GM21381 (cell line): Measurements from ENCODE around the gene SIRPG.
"Not testable (repeated sequence)": the region's sequence is repeated elsewhere in the genome, so short reads cannot be mapped to it uniquely, and the experiment has no call there.

Experiments
- ATAC-seq: cut with Tn5 transposase; IDR thresholded peaks from one replicate; pipeline ENCODE4 v1.9.1; 2021; ENCODE audit warnings: mild to moderate bottlenecking, moderate library complexity; ENCODE audit not compliant: unreplicated experiment

Gene SIRPG

DNA sequence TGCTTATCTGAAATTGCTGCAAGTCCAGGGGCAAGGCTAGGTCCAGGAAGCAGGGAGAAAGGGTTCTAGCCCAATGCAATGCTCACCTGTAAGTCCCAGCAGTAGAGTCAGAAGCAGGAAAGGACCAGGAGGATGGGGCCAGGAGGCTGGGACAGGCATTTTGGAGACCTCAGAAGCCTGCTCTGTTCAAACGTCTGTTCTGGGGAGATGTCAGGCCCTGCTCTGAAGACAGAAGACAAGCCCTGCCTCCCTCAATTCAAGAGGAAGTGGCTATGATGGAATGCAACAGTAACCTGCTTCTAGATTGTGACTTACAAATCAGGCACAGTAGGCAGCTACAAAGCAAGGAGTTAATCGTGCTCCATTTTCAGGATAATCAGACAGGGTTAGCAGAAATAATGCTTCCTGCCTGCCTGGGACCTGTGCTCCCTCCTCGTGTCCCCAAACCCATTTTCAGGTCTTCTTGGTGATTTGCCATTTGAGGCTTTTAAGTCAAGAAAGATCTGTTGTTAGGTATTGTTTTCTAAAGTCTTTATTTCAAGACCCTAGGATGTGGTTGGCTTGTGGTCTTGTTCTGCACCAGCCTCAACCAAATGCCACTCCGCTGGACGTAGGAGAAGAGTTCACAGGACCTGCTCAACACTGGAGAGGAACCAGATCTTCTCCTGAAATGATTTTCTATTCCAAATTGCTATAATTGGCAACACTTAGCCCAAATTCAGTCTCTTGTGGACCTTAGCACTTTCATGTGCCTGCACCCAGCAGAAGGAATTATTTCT lies at the start of gene SIRPG:
TSS of gene SIRPG (minus strand) at position 224 of the 779 bp plus-strand sequence. CDS start at position 159, 65 bp downstream.
- ATAC-seq = no peak

- ATAC-seq = not testable (repeated sequence)
Observed at GRCh38 chr20:1706887-1707286, 49.3 kb upstream of the SIRPG start.

DNA sequence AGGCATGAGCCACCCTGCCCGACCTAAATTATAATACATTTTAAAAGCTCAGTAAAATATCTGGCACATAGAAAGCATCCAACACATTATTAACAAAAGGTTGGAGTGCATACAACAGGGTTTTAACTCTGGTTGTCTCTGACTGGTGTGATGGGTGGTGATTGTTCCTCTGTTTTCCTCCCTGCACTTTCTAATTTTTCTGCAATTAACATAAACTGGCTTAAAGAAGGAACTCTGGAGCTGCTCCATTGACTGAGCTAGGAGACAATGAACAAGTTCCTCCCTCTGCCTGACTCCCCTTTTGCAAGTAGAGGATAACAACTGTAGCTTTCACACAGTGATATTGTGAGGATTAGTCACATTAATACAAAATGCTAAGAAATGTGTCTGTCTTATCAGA lies 48.5 kb upstream of the SIRPG start:
- no peak for ATAC-seq

- ATAC-seq = no peak
Observed at GRCh38 chr20:1702855-1703254, 45.3 kb upstream of the SIRPG start.

DNA sequence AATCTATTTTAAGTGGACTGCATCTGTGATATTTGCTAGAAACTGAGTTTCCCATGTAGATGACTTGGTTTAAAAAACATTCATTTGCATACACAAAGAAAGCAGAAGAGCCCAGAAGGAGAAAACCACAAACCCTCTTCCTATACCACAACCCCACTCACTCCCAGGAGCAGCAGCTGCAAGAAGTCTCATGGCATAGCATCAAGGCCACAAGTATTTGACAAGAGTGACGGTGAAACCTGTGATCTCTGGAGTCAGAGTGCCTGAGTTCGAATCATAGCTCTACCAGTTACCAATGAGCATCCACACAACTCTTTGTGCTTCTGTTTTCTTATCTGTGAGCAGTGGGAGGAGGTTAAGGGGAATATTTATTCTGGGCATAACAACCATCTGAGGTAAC lies 44.7 kb upstream of the SIRPG start:
- ATAC-seq = no peak

DNA sequence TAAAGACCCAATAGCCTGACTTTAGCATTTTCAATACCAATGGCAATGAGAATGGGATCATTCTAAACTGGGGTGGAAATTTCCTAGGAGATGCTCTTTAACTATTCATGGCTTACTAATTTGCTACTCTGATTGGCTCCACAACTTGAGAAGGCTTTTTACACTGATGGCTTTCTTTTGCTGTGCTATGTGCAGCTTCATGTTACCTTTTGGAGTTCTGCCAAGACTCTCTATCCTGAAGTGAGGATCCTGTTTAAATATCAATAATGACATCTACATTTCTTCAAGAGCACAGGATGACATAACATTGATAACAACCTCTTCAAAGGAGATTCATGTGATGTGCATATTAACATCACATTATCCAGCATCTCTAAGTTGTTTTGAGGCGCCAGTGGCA lies 43.4 kb upstream of the SIRPG start:
- ATAC-seq = no peak

DNA sequence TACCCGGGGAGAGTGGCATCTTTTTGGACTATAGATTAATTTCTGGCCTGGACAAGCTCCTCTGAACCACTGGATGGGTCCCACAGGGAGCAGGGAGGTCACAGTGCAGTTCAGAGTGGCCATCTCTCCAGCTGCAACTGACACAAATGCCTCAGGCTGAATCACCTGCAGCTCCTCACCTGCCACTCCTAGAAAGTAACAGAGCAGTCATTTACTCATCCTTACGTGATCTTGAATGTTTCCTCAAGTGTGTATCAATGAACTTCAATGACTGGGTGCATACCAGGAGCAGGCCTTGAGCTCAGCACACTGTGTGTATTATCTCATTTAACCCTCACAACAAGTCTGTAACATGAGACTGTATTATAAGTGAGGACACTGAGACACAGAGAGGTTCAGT lies 40.0 kb upstream of the SIRPG start:
- no peak for ATAC-seq

DNA sequence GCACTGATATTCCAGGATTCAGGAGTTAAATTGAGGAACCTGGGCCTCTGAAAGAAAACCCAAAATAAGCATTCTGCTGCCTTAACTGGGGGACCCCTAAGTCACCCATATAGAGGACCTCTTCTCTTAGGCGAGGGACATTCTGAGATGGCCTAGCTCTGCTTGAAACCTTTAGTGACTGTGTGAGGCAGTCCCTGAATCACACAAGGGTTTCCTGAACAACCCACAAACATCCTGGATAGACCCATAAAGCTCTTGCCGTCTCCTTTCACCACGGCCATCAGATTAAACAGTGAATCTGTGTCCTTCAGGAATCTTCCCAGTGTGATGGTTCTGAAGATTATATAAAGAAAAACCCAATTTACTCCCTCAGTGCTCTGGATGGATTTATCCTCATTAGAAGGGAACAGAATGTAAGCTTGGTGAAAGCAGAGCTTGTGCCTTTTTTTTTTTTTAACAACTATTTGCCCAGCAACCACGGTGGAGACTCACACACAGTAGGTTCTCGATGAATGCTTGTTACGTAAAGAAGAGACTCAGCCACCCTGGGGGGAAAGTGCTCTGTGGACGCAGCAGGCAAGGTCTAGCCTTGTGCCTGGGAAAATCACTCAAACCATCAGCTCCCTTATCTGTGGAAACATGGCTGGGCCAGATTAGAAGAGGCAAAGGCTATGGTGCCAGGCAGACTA lies 39.1 kb upstream of the SIRPG start:
- no peak for ATAC-seq

- ATAC-seq = no peak
Observed at GRCh38 chr20:1694672-1695071, 37.1 kb upstream of the SIRPG start.

- ATAC-seq = no peak
Observed at GRCh38 chr20:1693427-1693826, 35.8 kb upstream of the SIRPG start.

GRCh38 chr20:1689721-1690120 lies 32.1 kb upstream of the SIRPG start:
- no peak for ATAC-seq

DNA sequence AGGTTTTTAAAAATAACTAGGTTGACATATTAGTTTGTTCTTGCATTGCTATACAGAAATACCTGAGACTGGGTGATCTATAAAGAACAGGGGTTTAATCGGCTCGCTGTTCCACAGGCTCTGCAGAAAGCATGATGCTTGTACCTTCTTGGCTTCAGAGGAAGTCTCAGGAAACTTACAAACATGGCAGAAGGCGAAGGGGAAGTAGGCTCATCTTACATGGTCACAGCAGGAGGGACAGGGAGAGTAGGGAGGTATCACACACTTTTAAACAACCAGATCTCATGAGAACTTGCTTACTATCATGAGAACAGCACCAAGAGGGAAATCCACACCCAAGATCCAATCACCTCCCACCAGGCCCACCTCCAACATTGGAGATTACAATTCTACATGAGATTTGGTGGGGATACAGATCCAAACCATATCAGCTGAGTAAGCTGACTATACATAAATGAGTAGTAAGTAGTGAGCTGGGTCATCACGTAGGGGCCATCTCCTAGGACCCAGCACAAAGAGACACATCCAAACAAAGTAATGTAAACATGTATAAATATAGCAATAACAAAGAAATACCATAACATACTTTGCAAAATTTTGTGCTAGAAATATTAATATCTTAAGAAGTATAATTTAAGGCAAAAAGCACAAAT lies 31.4 kb upstream of the SIRPG start:
- no peak for ATAC-seq

DNA sequence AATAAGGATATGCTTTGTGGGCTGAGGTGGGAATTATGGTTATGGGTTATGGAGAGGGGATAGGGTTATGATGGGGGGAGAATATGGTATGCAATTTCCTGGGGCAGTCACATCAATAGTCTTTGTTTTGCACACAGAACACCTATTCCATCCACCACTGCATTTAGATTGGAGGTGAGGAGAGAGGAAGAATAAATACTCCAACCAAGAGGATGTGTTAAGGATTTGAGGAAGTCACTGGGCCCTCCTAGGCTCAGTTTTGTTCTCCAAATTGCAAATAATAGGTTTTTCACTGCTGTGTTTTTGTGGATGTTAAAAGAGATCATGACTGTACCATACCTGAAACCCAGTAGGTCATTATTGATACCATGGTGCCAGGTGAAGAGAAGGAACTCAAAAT lies 29.5 kb upstream of the SIRPG start:
- no peak for ATAC-seq

- ATAC-seq = no peak
Observed at GRCh38 chr20:1686151-1686748, 28.7 kb upstream of the SIRPG start.

- ATAC-seq = no peak
Observed at GRCh38 chr20:1685304-1686052, 27.9 kb upstream of the SIRPG start.

- no peak for ATAC-seq
Observed at GRCh38 chr20:1684872-1685271, 27.3 kb upstream of the SIRPG start.

DNA sequence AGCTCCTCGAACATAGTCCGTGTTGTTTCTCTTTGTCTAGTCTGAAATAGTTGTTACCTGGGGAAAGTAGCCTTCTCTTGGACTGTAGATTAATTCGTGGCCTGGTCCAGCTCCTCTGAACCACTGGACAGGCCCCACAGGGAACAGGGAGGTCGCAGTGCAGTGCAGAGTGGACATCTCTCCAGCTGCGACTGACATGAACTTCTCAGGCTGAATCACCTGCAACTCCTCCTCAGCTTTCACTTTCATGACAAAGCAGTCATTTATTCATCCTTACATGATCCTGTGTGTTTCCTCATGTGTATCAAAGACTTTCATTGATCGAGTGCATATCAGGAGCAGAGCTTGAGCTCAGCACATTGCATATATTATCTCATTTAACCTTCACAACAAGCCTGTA lies 19.1 kb upstream of the SIRPG start:
- no peak for ATAC-seq

DNA sequence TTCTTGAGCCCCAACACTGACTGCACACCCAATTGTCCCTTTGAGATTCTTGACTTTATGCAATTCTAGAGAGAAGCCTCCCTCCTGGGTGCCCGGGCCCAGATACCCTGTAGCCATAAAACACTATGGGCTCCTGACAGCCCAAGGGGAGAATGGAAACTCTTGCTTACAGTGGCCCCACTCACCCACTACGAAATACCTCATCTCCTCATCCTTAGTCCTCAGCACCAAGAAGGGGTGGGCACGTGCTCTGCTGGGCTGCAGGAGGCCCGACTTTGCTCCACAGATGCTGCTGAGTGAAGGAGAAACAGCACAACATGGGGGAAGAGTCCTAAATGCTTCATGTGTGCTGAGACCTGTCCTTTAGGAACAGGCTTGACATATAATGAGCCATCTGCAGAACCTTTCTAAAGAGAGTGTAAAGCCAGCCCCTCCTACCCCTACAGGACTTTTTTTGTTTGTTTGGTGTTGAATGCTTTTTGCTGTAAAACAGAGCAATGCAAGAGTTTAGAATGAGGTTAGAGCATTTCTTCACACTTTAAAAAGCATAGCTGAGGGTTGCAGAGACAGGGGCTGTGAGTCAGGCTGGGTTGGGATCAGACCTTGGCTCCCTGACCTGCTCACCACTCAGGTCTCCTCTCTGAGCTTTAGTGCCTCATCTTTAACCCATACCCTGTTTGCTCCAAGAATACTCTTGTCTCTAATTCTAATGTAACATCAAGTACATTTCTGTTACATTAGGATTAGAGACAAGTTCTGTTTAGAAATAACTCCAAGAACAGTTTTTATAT lies 17.6 kb upstream of the SIRPG start:
- no peak for ATAC-seq

DNA sequence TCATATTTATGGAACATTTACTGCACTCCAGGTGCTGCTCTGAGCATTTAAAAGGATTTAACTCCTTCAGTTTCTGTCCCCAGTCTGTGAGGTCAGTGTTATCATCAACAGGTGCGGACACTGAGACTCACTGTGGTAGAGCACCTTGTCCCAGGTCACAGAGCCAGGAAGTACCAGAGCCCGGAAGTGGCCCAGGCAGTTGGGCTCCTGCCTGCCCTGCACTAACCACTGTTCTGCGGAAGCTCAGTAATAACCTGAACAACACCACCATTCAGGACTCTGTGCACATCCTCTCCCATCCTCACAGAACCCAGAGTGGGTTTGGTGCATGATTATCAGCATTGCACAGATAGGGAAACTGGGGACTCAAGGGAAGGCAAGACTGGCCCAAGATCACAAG lies 16.8 kb upstream of the SIRPG start:
- ATAC-seq = no peak

GRCh38 chr20:1673424-1673823 lies 15.8 kb upstream of the SIRPG start:
- ATAC-seq = no peak
